HG03066 (cell line): ENCODE results near the gene TYW3.
"Not testable (repeated sequence)": the region's sequence is repeated elsewhere in the genome, so short reads cannot be mapped to it uniquely, and the experiment has no call there.

Experiments
- ATAC-seq: cut with Tn5 transposase; IDR thresholded peaks from one replicate; pipeline ENCODE4 v1.9.1; 2021; ENCODE audit warnings: low read depth; ENCODE audit not compliant: unreplicated experiment

Gene TYW3

GRCh38 chr1:74729741-74730478 is 3.0 kb upstream of the TYW3 start:
- no peak for ATAC-seq

- ATAC-seq: peak; percentile 24
Measured at GRCh38 chr1:74731399-74732052, 1.4 kb upstream of the TYW3 start.

- ATAC-seq: peak; percentile 6
Measured at GRCh38 chr1:74732071-74732946, 643 bp upstream of the TYW3 start.

GRCh38 chr1:74733604-74734484 is 892 bp downstream of the TYW3 start:
- peak; percentile 55 for ATAC-seq

- ATAC-seq: no peak
Measured at GRCh38 chr1:74737333-74737732, 4.4 kb downstream of the TYW3 start.

GRCh38 chr1:74740307-74740980 is 7.5 kb downstream of the TYW3 start:
- ATAC-seq: not testable (repeated sequence)

GRCh38 chr1:74745247-74745646 is 12.3 kb downstream of the TYW3 start:
- not testable (repeated sequence) for ATAC-seq

GRCh38 chr1:74748960-74749359 is 16.0 kb downstream of the TYW3 start:
- peak; percentile 82 for ATAC-seq

- no peak for ATAC-seq
Measured at GRCh38 chr1:74753104-74753503, 20.2 kb downstream of the TYW3 start.

- no peak for ATAC-seq
Measured at GRCh38 chr1:74755475-74755874, 22.5 kb downstream of the TYW3 start.

- ATAC-seq: not testable (repeated sequence)
Measured at GRCh38 chr1:74756650-74757049, 23.7 kb downstream of the TYW3 start.

- no peak for ATAC-seq
Measured at GRCh38 chr1:74763807-74764206, 30.9 kb downstream of the TYW3 start.

GRCh38 chr1:74766579-74766978 is 33.6 kb downstream of the TYW3 start:
- ATAC-seq: no peak

- ATAC-seq: peak; percentile 49
Measured at GRCh38 chr1:74767490-74767889, 34.5 kb downstream of the TYW3 start.

GRCh38 chr1:74771913-74772515 is 39.1 kb downstream of the TYW3 start:
- no peak for ATAC-seq

- ATAC-seq: no peak
Measured at GRCh38 chr1:74772945-74773344, 40.0 kb downstream of the TYW3 start.

GRCh38 chr1:74773582-74773981 is 40.6 kb downstream of the TYW3 start:
- no peak for ATAC-seq

GRCh38 chr1:74775735-74776134 is 42.8 kb downstream of the TYW3 start:
- no peak for ATAC-seq

GRCh38 chr1:74777525-74777924 is 44.6 kb downstream of the TYW3 start:
- no peak for ATAC-seq
